Calu3 (cell line): Measurements from ENCODE around the gene CTTNBP2NL. TPM values are rescaled to one million over a fixed set of nuclear protein-coding genes. Genes with fewer than 3 reads are reported as not detected.

Experiments used
- BruUV-seq: library from RNA; stranded (reverse); fragments of 400-500 nt; replicated peaks from 2 replicates; lab custom pipeline; 2021; lab: Mats Ljungman, UMichigan
- CTCF ChIA-PET: fragments of 300-600 bp; sonication (Branson Sonifier 250); formaldehyde crosslinking; loops from one replicate; lab custom pipeline; 2022; ENCODE audit warnings: antibody characterized with exemption; lab: Charles Lee
- DNase-seq: peaks from one replicate; pipeline ENCODE4 v3.0.0; 2022
- H3K27ac Mint-ChIP-seq: one replicate; pipeline ENCODE4 v1.8.0; 2022; ENCODE audit warnings: mixed read lengths; ENCODE audit not compliant: unreplicated experiment
- H3K27me3 Mint-ChIP-seq: one replicate; pipeline ENCODE4 v1.8.0; 2022; ENCODE audit warnings: mixed read lengths; ENCODE audit not compliant: unreplicated experiment
- H3K36me3 Mint-ChIP-seq: one replicate; pipeline ENCODE4 v1.8.0; 2022; ENCODE audit warnings: mild to moderate bottlenecking, moderate library complexity, mixed read lengths; ENCODE audit not compliant: insufficient read depth, unreplicated experiment
- H3K4me1 Mint-ChIP-seq: one replicate; pipeline ENCODE4 v1.8.0; 2022; ENCODE audit warnings: mild to moderate bottlenecking, low read depth, mixed read lengths; ENCODE audit not compliant: unreplicated experiment
- H3K4me3 Mint-ChIP-seq: one replicate; pipeline ENCODE4 v1.8.0; 2022; ENCODE audit warnings: mild to moderate bottlenecking, low read depth, moderate library complexity, mixed read lengths; ENCODE audit not compliant: unreplicated experiment
- H3K9me3 Mint-ChIP-seq: one replicate; pipeline ENCODE4 v1.8.0; 2022; ENCODE audit warnings: low read depth, mixed read lengths; ENCODE audit not compliant: unreplicated experiment
- intact Hi-C: fragments of 100-400 bp; cut with micrococcal nuclease; formaldehyde crosslinking; loops from one replicate; pipeline ENCODE4 v1.10.0; 2022; ENCODE audit not compliant: unreplicated experiment
- total RNA-seq: library from RNA; stranded (reverse); gene quantifications from 2 replicates; pipeline ENCODE4 v1.2.3, GENCODE V29; 2022
- TF ChIP-seq, protein P1 (sequence below): fragments of 200-600 bp; IDR thresholded peaks from one replicate; pipeline ENCODE4 v1.8.0; 2022; ENCODE audit warnings: antibody characterized with exemption; ENCODE audit not compliant: unreplicated experiment

Gene CTTNBP2NL
- total RNA-seq, 1 experiment from 2014 or later: 48.9 TPM

DNA sequence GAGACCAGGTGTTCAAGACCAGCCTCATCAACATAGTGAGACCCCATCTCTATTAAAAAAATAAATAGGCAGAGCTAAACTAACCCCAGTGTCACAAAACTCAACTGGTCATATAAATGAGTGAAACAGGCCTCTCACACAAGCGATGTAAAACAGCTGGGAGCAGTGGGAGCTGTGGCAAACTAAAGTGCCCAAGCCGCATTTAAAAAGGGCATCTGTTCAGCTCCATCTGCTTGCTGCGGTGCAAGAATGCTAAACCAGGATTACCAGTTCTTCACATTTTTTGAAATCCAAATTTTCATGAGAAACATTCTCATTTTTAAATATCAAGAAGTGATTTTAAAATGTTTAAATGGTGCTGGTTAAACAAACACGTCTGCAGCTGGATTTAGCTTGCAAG is 62.7 kb downstream of the CTTNBP2NL start:
- H3K27ac Mint-ChIP-seq: no peak overlapping the region
- no peaks in the 10 kb centered on the region for H3K9me3 Mint-ChIP-seq
- no peak for DNase-seq
- peaks cover 22% of the 10 kb centered on the region for H3K36me3 Mint-ChIP-seq
- peaks cover 2% of the 10 kb centered on the region for H3K4me1 Mint-ChIP-seq
- H3K4me3 Mint-ChIP-seq: no peak overlapping the region
- CTCF ChIA-PET: interaction anchor here (0.6 kb wide), 1 partner anchor 23 kb away, joined by 3 read pairs; no protein-coding TSS in a partner anchor
- TF ChIP-seq, protein P1, sequence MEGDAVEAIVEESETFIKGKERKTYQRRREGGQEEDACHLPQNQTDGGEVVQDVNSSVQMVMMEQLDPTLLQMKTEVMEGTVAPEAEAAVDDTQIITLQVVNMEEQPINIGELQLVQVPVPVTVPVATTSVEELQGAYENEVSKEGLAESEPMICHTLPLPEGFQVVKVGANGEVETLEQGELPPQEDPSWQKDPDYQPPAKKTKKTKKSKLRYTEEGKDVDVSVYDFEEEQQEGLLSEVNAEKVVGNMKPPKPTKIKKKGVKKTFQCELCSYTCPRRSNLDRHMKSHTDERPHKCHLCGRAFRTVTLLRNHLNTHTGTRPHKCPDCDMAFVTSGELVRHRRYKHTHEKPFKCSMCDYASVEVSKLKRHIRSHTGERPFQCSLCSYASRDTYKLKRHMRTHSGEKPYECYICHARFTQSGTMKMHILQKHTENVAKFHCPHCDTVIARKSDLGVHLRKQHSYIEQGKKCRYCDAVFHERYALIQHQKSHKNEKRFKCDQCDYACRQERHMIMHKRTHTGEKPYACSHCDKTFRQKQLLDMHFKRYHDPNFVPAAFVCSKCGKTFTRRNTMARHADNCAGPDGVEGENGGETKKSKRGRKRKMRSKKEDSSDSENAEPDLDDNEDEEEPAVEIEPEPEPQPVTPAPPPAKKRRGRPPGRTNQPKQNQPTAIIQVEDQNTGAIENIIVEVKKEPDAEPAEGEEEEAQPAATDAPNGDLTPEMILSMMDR: no peak
- H3K27me3 Mint-ChIP-seq: no peaks in the 10 kb centered on the region
- intact Hi-C loops: no loop called here
- no TSS peak for BruUV-seq

DNA sequence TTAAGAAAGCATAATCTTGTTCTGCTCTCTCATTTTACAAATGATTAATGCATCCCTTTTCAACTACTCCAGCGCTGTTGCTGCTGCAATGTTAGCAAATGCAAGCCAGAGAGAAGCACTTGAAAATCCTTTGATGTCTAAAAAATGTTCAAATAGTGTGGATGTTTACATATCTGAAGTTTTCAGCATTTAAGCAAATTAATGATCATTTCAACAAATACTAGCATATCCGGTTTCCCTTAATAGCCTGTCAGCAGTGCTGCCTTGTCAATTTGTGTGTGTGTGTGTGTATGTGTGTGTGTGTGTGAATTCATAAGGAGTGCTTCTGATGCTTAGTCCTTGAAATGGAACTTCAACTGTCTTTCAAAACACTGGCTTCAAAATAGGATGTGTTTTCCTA is 64.6 kb downstream of the CTTNBP2NL start:
- Mint-ChIP-seq H3K4me3 (no peak overlapping the region), H3K9me3 (no peaks in the 10 kb centered on the region), H3K27me3 (no peaks in the 10 kb centered on the region), H3K27ac (no peak overlapping the region), H3K36me3 (peaks cover 28% of the 10 kb centered on the region), H3K4me1 (peaks cover 20% of the 10 kb centered on the region)
- BruUV-seq: no TSS peak
- TF ChIP-seq, protein P1: no peak
- no peak for DNase-seq
- intact Hi-C loops: no loop called here
- CTCF ChIA-PET: no interaction called here

DNA sequence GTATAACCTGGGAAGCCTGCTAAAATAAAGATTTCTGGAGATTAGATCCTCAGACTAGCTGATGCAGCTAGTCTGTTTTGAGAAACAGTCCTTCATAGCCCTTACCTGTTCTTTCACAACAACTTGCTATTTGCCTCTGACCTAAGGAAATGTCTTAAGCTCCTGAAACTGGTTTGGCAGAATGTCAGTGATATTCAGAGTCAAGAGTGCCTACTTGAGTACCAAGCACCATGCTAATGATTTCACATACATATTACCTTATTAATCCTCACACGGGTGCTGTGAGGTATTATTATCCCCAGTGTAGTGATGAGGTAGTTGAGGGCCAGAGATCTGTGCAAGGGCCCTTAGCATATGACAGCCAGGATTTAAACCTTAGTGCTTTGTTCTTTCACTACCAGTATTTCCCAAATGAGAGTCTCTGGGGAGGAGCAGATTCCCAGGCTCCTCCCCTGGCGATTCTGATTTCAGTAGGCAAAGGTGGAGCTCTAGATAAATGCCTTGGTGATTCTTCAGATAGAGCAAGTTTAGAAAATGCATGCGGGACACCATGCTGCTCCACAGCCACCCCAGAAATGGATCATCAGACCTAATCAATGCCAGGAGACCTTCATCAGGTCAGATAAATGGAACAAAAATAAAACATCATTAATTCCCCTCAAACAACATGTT is 65.3 kb downstream of the CTTNBP2NL start:
- DNase-seq: no peak
- Mint-ChIP-seq H3K27me3 (no peaks in the 10 kb centered on the region), H3K4me1 (peaks cover 28% of the 10 kb centered on the region), H3K4me3 (no peak overlapping the region), H3K27ac (no peak overlapping the region), H3K9me3 (no peaks in the 10 kb centered on the region), H3K36me3 (peaks cover 30% of the 10 kb centered on the region)
- TF ChIP-seq, protein P1: no peak
- CTCF ChIA-PET: no interaction called here
- intact Hi-C loops: no loop called here
- no TSS peak for BruUV-seq

DNA sequence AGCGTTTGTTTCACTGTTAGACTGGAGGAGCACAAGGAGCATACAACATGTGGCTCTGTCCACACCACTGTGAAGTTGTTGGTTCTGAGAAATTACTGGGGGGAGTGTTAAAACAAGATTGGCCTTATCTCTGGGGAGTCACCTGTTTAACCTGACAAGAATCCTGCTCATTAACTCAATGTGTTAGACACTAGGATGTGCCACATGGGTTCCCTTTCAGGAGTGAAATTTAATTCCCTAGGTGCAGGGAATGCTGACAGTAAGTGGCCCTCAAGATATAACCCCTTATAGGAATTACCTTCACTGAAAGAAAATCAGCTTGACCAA is 66.9 kb downstream of the CTTNBP2NL start:
- TF ChIP-seq, protein P1: no peak
- H3K4me3 Mint-ChIP-seq: no peak overlapping the region
- intact Hi-C loops: no loop called here
- no TSS peak for BruUV-seq
- no peaks in the 10 kb centered on the region for H3K27me3 Mint-ChIP-seq
- no peak overlapping the region for H3K27ac Mint-ChIP-seq
- H3K36me3 Mint-ChIP-seq: peaks cover 33% of the 10 kb centered on the region
- peaks cover 36% of the 10 kb centered on the region for H3K4me1 Mint-ChIP-seq
- H3K9me3 Mint-ChIP-seq: no peaks in the 10 kb centered on the region
- DNase-seq: no peak
- CTCF ChIA-PET: no interaction called here
